ENCODE data around the gene GNMT.
"Not testable (repeated sequence)": the region's sequence is repeated elsewhere in the genome, so short reads cannot be mapped to it uniquely, and the experiment has no call there.

DNA sequence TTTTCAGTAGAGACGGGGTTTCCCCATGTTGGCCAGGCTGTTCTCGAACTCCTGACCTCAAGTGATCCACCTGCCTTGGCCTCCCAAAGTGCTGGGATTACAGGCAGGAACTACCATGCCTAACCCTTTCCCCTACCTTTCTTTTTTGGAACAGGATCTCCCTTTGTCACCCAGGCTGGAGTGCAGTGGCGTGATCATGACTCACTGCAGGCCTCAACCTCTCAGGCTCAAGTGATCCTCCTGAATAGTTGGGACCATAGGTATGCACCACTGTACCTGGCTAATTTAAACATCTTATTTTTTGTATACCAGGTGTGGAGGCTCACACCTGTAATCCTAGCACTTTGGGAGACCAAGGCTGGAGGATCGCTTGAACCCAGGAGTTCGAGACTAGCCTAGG, 19.2 kb upstream of the GNMT start:
- not testable (repeated sequence) for TF ChIP-seq POLR2A (IDR thresholded peaks at IDR 0.05)
- TF ChIP-seq, protein P1, sequence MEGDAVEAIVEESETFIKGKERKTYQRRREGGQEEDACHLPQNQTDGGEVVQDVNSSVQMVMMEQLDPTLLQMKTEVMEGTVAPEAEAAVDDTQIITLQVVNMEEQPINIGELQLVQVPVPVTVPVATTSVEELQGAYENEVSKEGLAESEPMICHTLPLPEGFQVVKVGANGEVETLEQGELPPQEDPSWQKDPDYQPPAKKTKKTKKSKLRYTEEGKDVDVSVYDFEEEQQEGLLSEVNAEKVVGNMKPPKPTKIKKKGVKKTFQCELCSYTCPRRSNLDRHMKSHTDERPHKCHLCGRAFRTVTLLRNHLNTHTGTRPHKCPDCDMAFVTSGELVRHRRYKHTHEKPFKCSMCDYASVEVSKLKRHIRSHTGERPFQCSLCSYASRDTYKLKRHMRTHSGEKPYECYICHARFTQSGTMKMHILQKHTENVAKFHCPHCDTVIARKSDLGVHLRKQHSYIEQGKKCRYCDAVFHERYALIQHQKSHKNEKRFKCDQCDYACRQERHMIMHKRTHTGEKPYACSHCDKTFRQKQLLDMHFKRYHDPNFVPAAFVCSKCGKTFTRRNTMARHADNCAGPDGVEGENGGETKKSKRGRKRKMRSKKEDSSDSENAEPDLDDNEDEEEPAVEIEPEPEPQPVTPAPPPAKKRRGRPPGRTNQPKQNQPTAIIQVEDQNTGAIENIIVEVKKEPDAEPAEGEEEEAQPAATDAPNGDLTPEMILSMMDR (IDR thresholded peaks at IDR 0.05): not testable (repeated sequence)

Measured in lower leg skin (tissue), 3 donors.